HG02763 (cell line): ENCODE data around the gene PPFIA4.
"Not testable (repeated sequence)": the region's sequence is repeated elsewhere in the genome, so short reads cannot be mapped to it uniquely, and the experiment has no call there.

ENCODE experiments used
- ATAC-seq: cut with Tn5 transposase; IDR thresholded peaks from one replicate; pipeline ENCODE4 v1.9.1; 2021; ENCODE audit warnings: mild to moderate bottlenecking, moderate library complexity; ENCODE audit not compliant: unreplicated experiment

The PPFIA4 gene

GRCh38 chr1:203011582-203011981, 14.7 kb upstream of the PPFIA4 start:
- ATAC-seq = no peak

- no peak for ATAC-seq
Measured at GRCh38 chr1:203017061-203017460, 9.2 kb upstream of the PPFIA4 start.

GRCh38 chr1:203017692-203018091, 8.6 kb upstream of the PPFIA4 start:
- ATAC-seq = no peak

GRCh38 chr1:203022855-203023254, 3.4 kb upstream of the PPFIA4 start:
- ATAC-seq = not testable (repeated sequence)

- no peak for ATAC-seq
Measured at GRCh38 chr1:203025686-203026030, 633 bp upstream of the PPFIA4 start.

- no peak for ATAC-seq
Measured at GRCh38 chr1:203026666-203027663, 674 bp downstream of the PPFIA4 start.

GRCh38 chr1:203028067-203028783, 1.9 kb downstream of the PPFIA4 start:
- no peak for ATAC-seq

- ATAC-seq = no peak
Measured at GRCh38 chr1:203028784-203029553, 2.7 kb downstream of the PPFIA4 start.

GRCh38 chr1:203031467-203031866, 5.2 kb downstream of the PPFIA4 start:
- ATAC-seq = no peak

- no peak for ATAC-seq
Measured at GRCh38 chr1:203033287-203033686, 7.0 kb downstream of the PPFIA4 start.

GRCh38 chr1:203033917-203034316, 7.6 kb downstream of the PPFIA4 start:
- ATAC-seq = no peak

- ATAC-seq = no peak
Measured at GRCh38 chr1:203034422-203035110, 8.3 kb downstream of the PPFIA4 start.

GRCh38 chr1:203035111-203036000, 9.1 kb downstream of the PPFIA4 start:
- ATAC-seq = no peak

GRCh38 chr1:203036135-203036534, 9.8 kb downstream of the PPFIA4 start:
- ATAC-seq = no peak

- ATAC-seq = no peak
Measured at GRCh38 chr1:203036537-203036936, 10.2 kb downstream of the PPFIA4 start.

- no peak for ATAC-seq
Measured at GRCh38 chr1:203037509-203038190, 11.4 kb downstream of the PPFIA4 start.

- ATAC-seq = no peak
Measured at GRCh38 chr1:203038217-203038741, 12.0 kb downstream of the PPFIA4 start.

- ATAC-seq = no peak
Measured at GRCh38 chr1:203038891-203039608, 12.8 kb downstream of the PPFIA4 start.
